ENCODE results near the gene B9D1. TPM values are rescaled to one million over a fixed set of nuclear protein-coding genes. Genes with fewer than 3 reads are reported as not detected.
"Not testable (repeated sequence)": the region's sequence is repeated elsewhere in the genome, so short reads cannot be mapped to it uniquely, and the experiment has no call there.

Gene B9D1
- total RNA-seq, 3 donors from 2014 or later (not counting 1 experiment from before 2014, with no cell fraction given), result 3.1 to 7.5 (median 3.7) TPM

GRCh38 chr17:19359151-19359550 lies 3.4 kb downstream of the B9D1 start:
- DNase-seq (no peak), ATAC-seq (no peak)
- Mint-ChIP-seq H3K27me3 (ENCODE audit: low read depth in 2 of 2) (peaks cover 10 to 14% of the 10 kb centered on the region in 2 donors), H3K36me3 (no peaks in the 10 kb centered on the region), H3K9me3 (no peaks in the 10 kb centered on the region), H3K4me1 (peaks cover 22 to 27% of the 10 kb centered on the region in 2 donors), H3K27ac (no peak overlapping the region), H3K4me3 (no peak overlapping the region)
- no peak overlapping the region for H3K4me3 ChIP-seq (ENCODE audit: low read length)
- intact Hi-C loops (cut with micrococcal nuclease), result no loop called here
- TF ChIP-seq CTCF (IDR thresholded peaks at IDR 0.05), result no peak
- 91% methylated on average over 7 of the region's 7 CpGs for WGBS (ENCODE audit: insufficient coverage)
- peaks cover 21% of the 10 kb centered on the region for H3K4me1 ChIP-seq (ENCODE audit: control insufficient read depth, insufficient read depth, low read length)
- no peaks in the 10 kb centered on the region for H3K36me3 ChIP-seq (ENCODE audit: control insufficient read depth, insufficient read depth, low read length)
- H3K27ac ChIP-seq (ENCODE audit: low read length), result no peak overlapping the region
- H3K27me3 ChIP-seq (ENCODE audit: control insufficient read depth, insufficient read depth, low read length), result no peaks in the 10 kb centered on the region
- H3K9me3 ChIP-seq (ENCODE audit: control insufficient read depth, insufficient read depth, low read length), result no peaks in the 10 kb centered on the region

- intact Hi-C loops (cut with micrococcal nuclease), result no loop called here
- Mint-ChIP-seq H3K4me3 (no peak overlapping the region), H3K27me3 (ENCODE audit: low read depth in 2 of 2) (peaks cover 13 to 16% of the 10 kb centered on the region in 2 donors), H3K4me1 (peaks cover 9 to 13% of the 10 kb centered on the region in 2 donors), H3K27ac (no peak overlapping the region), H3K9me3 (no peaks in the 10 kb centered on the region), H3K36me3 (no peaks in the 10 kb centered on the region)
- DNase-seq (no peak), ATAC-seq (no peak)
- Histone ChIP-seq H3K9me3 (ENCODE audit: control insufficient read depth, insufficient read depth, low read length) (no peaks in the 10 kb centered on the region), H3K36me3 (ENCODE audit: control insufficient read depth, insufficient read depth, low read length) (no peaks in the 10 kb centered on the region), H3K4me3 (ENCODE audit: low read length) (no peak overlapping the region), H3K27me3 (ENCODE audit: control insufficient read depth, insufficient read depth, low read length) (no peaks in the 10 kb centered on the region), H3K4me1 (ENCODE audit: control insufficient read depth, insufficient read depth, low read length) (peaks cover 8% of the 10 kb centered on the region), H3K27ac (ENCODE audit: low read length) (no peak overlapping the region)
- WGBS (ENCODE audit: insufficient coverage), result 92% methylated on average over 6 of the region's 7 CpGs
- no peak for TF ChIP-seq CTCF (IDR thresholded peaks at IDR 0.05)
Measured at GRCh38 chr17:19357761-19358160, 4.8 kb downstream of the B9D1 start.

GRCh38 chr17:19357351-19357750 lies 5.2 kb downstream of the B9D1 start:
- no peak overlapping the region for H3K27ac ChIP-seq (ENCODE audit: low read length)
- ATAC-seq (no peak), DNase-seq (no peak)
- Mint-ChIP-seq H3K27ac (no peak overlapping the region), H3K36me3 (no peaks in the 10 kb centered on the region), H3K27me3 (ENCODE audit: low read depth in 2 of 2) (peaks cover 13 to 16% of the 10 kb centered on the region in 2 donors), H3K4me3 (no peak overlapping the region), H3K4me1 (peaks cover 5 to 11% of the 10 kb centered on the region in 2 donors), H3K9me3 (no peaks in the 10 kb centered on the region)
- no peak for TF ChIP-seq CTCF (IDR thresholded peaks at IDR 0.05)
- no peaks in the 10 kb centered on the region for H3K36me3 ChIP-seq (ENCODE audit: control insufficient read depth, insufficient read depth, low read length)
- no peaks in the 10 kb centered on the region for H3K9me3 ChIP-seq (ENCODE audit: control insufficient read depth, insufficient read depth, low read length)
- H3K4me3 ChIP-seq (ENCODE audit: low read length), result no peak overlapping the region
- intact Hi-C loops (cut with micrococcal nuclease), result no loop called here
- no peaks in the 10 kb centered on the region for H3K27me3 ChIP-seq (ENCODE audit: control insufficient read depth, insufficient read depth, low read length)
- 87% methylated on average over 7 of the region's 7 CpGs for WGBS (ENCODE audit: insufficient coverage)
- peaks cover 6% of the 10 kb centered on the region for H3K4me1 ChIP-seq (ENCODE audit: control insufficient read depth, insufficient read depth, low read length)

GRCh38 chr17:19354748-19355147 lies 7.8 kb downstream of the B9D1 start:
- H3K27me3 Mint-ChIP-seq (ENCODE audit: low read depth in 2 of 2), result peaks cover 12 to 13% of the 10 kb centered on the region in 2 donors
- 78% methylated on average over 6 of the region's 6 CpGs for WGBS (ENCODE audit: insufficient coverage)
- no peak for ATAC-seq

GRCh38 chr17:19353401-19353800 lies 9.1 kb downstream of the B9D1 start:
- H3K4me1 Mint-ChIP-seq, result not testable (repeated sequence)

More at GRCh38 chr17:19354748-19355147, 7.8 kb downstream of the B9D1 start:
- Histone ChIP-seq H3K36me3 (ENCODE audit: control insufficient read depth, insufficient read depth, low read length) (no peaks in the 10 kb centered on the region), H3K4me3 (ENCODE audit: low read length) (no peak overlapping the region), H3K4me1 (ENCODE audit: control insufficient read depth, insufficient read depth, low read length) (no peaks in the 10 kb centered on the region), H3K27ac (ENCODE audit: low read length) (no peak overlapping the region), H3K27me3 (ENCODE audit: control insufficient read depth, insufficient read depth, low read length) (no peaks in the 10 kb centered on the region), H3K9me3 (ENCODE audit: control insufficient read depth, insufficient read depth, low read length) (no peaks in the 10 kb centered on the region)
- Mint-ChIP-seq H3K4me1 (no peaks in the 10 kb centered on the region), H3K27ac (no peak overlapping the region), H3K4me3 (no peak overlapping the region), H3K36me3 (no peaks in the 10 kb centered on the region), H3K9me3 (no peaks in the 10 kb centered on the region)
- DNase-seq, result no peak
- intact Hi-C loops (cut with micrococcal nuclease), result no loop called here
- no peak for TF ChIP-seq CTCF (IDR thresholded peaks at IDR 0.05)

More at GRCh38 chr17:19353401-19353800, 9.1 kb downstream of the B9D1 start:
- intact Hi-C loops (cut with micrococcal nuclease); H3K27me3 ChIP-seq (ENCODE audit: control insufficient read depth, insufficient read depth, low read length); DNase-seq; H3K27ac Mint-ChIP-seq; H3K27ac ChIP-seq (ENCODE audit: low read length); H3K4me3 Mint-ChIP-seq; H3K36me3 ChIP-seq (ENCODE audit: control insufficient read depth, insufficient read depth, low read length); H3K9me3 ChIP-seq (ENCODE audit: control insufficient read depth, insufficient read depth, low read length); H3K27me3 Mint-ChIP-seq (ENCODE audit: low read depth in 2 of 2); H3K9me3 Mint-ChIP-seq; H3K36me3 Mint-ChIP-seq; ATAC-seq; H3K4me3 ChIP-seq (ENCODE audit: low read length); H3K4me1 ChIP-seq (ENCODE audit: control insufficient read depth, insufficient read depth, low read length): not testable (repeated sequence)
- WGBS (ENCODE audit: insufficient coverage), result 94% methylated on average over 11 of the region's 11 CpGs

Measured in natural killer cell (primary cell).